Mammary epithelial cell (primary cell): ENCODE results near the gene FRY.

Experiments
- CTCF ChIP-seq, 2 donors: IDR thresholded peaks in 1 of 2; conservative IDR thresholded peaks in 1 of 2; 2 replicates each; pipeline ENCODE4 v1.5.1; 2011 to 2012; ENCODE audit warnings: inconsistent platforms in 2 of 2, low read length in 2 of 2, mild to moderate bottlenecking in 2 of 2, control low read depth in 1 of 2, low read depth in 1 of 2; ENCODE audit not compliant: insufficient read depth in 1 of 2; ENCODE audit errors: extremely low read depth in 1 of 2
- EZH2 ChIP-seq: IDR thresholded peaks from 2 replicates; pipeline ENCODE4 v1.6.1; 2012; ENCODE audit warnings: low read length, inconsistent platforms, borderline replicate concordance

GRCh38 chr13:32125221-32125689 is 93.7 kb downstream of the FRY start:
- no peak for TF ChIP-seq CTCF (conservative IDR thresholded peaks at IDR 0.05 in 1 of 2, IDR thresholded peaks at IDR 0.05 in 1 of 2; ENCODE audit: extremely low read depth in 1 of 2, insufficient read depth in 1 of 2, low read depth in 1 of 2, low read length in 2 of 2)
- no peak for TF ChIP-seq EZH2
